Astrocyte of the cerebellum (primary cell): ENCODE data around the gene BUB3.

Experiments used
- DNase-seq: peaks from one replicate; pipeline ENCODE4 v3.0.0-alpha.2; 2011; ENCODE audit warnings: low read depth
- H3K4me3 ChIP-seq: 2 replicates; pipeline ENCODE4 v1.5.1; 2011; ENCODE audit warnings: mild to moderate bottlenecking, low read depth, low read length, moderate library complexity
- in situ Hi-C: cut with HindIII; loops from 2 replicates; pipeline ENCODE4 v1.10.0; 2017; ENCODE audit warnings: low sequenced_read_pairs
- TF ChIP-seq, protein P1 (sequence below): IDR thresholded peaks from 2 replicates; pipeline ENCODE4 v1.5.1; 2012; ENCODE audit warnings: low read length, low read depth, moderate library complexity, mild to moderate bottlenecking; ENCODE audit errors: missing control alignments

The BUB3 gene

DNA sequence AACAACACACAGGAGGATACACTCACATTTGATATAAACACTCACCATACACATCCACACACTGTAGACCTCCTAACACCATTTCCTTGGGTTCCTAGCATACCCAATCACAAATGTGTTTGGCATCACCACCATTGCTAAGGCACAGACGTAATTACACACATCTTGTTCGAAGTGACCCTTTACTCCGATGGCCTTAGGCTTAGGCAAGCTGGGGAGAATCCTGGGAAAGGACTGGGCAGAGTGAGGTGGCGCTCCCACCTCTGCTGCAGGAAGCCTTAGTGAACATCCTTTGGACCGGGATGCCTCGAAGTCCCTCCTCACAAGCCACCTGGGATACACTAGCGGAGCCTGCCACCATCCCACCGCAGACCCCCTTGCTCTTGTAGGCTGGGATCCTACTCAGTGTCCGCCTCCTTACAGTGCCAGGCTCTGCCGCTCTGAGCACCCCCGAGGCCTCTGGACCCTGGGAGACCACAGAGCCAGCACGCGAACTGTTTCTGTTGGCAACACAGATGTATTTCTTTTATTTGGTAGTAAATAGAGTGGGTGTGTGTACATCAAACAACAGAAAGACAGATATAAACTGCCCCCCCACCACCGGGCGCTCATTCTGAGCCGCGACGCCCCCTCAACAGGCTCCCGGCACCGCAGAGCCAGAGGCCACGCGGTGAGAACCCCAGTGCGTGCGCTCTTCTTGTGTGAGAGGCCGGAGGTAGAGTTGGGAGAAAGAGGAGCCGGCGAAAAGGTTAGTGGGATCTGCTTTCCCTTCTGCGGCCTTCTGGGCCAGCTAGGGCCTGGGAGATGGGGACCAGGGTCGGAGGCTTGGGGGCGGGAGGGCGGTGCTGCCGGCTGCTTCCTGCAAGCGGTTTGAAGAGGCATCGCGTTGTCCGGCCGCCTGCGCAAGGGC is 12.2 kb upstream of the BUB3 start:
- TF ChIP-seq, protein P1, sequence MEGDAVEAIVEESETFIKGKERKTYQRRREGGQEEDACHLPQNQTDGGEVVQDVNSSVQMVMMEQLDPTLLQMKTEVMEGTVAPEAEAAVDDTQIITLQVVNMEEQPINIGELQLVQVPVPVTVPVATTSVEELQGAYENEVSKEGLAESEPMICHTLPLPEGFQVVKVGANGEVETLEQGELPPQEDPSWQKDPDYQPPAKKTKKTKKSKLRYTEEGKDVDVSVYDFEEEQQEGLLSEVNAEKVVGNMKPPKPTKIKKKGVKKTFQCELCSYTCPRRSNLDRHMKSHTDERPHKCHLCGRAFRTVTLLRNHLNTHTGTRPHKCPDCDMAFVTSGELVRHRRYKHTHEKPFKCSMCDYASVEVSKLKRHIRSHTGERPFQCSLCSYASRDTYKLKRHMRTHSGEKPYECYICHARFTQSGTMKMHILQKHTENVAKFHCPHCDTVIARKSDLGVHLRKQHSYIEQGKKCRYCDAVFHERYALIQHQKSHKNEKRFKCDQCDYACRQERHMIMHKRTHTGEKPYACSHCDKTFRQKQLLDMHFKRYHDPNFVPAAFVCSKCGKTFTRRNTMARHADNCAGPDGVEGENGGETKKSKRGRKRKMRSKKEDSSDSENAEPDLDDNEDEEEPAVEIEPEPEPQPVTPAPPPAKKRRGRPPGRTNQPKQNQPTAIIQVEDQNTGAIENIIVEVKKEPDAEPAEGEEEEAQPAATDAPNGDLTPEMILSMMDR = no peak
- in situ Hi-C loops = no loop called here
- H3K4me3 ChIP-seq = no peak overlapping the region
- DNase-seq = no peak

DNA sequence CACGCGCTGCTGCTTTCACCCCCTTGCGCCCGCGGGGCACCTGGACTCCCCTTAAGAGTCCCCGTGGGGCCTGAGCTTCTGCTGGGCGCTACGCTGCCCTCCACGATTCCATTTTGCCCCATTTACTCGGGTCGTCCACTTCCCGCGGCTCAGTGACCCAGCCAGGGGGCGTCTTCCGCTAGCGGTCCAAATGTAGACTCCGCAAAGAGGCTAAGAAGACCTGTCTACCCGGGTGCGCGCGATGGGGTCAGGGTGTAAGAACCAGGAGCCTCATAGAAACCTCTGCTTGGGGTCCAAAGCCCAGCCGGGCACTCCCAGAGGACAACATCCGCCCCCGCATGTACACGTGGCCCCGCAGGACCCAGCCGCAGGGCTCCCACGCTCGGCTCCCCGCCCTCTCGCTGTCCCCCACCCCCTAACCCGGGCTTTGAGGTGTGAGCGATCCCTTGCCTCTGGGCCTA is 11.5 kb upstream of the BUB3 start:
- in situ Hi-C loops = no loop called here
- H3K4me3 ChIP-seq = no peak overlapping the region
- TF ChIP-seq, protein P1 = no peak
- no peak for DNase-seq

DNA sequence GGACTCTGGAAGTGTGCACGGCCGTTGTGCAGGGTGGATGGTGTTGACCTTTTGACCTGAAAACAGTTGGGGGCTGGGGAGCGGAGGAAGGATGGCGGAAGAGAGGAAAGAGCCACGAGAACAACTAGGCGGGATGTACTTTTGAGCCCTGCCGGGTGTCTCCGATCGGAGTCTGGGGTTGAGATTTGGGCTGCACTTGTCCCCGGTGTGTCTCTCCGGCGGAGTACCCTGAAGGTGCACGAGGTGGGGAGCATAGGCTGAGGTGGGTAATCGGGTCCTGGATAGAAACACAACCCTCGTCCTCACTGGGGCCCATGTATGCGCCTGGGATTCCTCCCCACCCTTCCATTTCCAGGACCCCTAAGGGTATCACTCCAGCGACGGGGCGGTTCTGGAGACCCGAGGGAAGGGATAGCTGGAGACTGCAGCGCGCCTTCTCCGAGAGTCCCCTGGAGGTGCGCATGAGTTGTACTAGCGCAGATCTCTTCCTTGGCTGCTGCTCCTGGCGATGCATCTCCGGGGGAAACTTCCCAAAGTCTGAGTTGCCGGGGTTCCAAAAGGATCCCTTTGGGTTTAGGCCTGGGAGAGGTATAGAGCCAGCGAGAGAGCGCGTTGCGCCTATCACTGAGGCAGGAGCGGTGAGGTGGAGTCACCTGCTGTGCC is 10.9 kb upstream of the BUB3 start:
- H3K4me3 ChIP-seq = no peak overlapping the region
- DNase-seq = no peak
- in situ Hi-C loops = no loop called here
- TF ChIP-seq, protein P1 = no peak

DNA sequence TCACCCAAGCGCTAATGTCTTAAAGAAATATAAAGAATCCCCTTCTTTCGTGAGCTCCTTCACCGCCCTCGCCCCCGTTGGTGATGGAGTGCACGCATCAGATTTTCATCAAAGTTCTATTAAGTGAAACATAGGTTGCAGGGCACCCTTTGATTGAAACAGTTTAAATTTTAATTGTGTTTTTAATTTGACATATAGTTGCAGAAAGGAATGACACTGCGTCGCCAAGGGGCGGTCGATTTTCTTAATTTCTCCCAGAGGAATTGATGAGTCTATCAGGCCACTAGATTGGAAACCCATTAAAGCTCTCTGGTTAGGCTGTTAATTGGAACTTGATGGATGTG is 10.4 kb upstream of the BUB3 start:
- no peak for DNase-seq
- TF ChIP-seq, protein P1 = no peak
- in situ Hi-C loops = no loop called here
- no peak overlapping the region for H3K4me3 ChIP-seq

DNA sequence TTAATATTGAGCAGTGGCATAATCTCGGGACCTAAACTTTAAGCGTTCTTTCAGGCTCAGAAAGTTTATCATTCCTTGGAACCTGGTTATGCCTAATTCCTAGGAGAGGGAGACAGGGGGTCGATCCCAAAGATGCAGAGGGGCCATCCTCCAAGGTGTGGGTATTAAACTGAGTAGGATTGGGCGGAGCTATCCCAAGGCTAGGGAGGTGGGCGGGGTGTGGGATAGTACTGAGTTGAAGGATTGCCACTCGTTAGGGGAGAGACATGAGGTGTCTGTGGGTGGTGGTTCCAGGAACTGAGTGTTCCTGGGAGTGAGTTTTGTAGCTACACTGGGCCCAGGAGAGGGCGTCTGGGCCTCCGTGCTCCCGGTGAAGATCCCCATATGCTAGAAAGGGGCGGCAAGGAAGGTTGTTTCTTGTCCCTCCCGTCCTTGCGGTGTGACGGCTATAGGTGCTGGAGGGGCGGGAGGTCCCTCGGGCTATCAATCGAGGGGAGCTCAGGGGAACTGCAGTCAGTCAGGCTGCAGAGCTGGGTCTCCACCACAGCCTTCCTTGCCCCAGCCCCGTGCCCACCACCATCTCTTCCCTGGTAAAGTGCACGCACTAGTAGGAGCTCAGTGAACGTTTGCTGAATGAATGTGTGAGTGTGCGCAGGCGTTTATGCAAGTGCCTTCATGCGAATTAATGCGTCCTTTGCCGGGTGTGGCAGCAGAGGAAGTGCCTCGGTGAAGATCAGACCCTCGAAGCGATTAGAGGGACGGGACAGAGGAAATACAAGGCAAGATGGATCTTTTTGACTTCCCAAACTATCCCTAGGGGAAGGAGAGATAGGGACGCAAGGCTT is 9.3 kb upstream of the BUB3 start:
- DNase-seq = no peak
- no peak overlapping the region for H3K4me3 ChIP-seq
- in situ Hi-C loops = no loop called here
- TF ChIP-seq, protein P1 = no peak

DNA sequence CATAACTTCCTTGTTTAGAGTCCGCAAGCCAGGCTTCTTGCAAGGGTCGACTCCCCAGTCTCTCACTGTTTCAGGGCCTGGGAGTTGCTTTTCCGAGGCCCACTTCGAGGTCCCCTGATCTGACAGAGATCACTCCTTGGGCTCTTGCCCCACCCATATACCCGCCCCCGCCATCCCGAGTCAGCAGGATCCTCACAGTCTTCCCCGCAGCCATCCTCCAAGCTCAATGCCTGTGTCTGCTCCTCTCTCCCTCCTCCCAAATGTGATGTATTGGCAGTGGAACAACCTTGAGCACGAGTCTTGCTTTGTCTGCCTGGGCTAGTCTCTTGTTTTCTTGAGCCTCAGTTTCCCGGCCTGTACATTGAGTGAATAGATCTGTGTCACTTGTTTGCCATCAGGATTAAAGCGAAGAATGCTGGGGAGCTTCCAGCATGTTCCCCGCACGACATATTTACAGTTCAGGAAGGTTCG is 8.6 kb upstream of the BUB3 start:
- no peak for DNase-seq
- TF ChIP-seq, protein P1 = no peak
- in situ Hi-C loops = no loop called here
- H3K4me3 ChIP-seq = no peak overlapping the region
